CD4-positive, alpha-beta T cell treated with Interleukin-4 for 1 hour (primary cell): ENCODE measurements around the gene ELP4.

Experiments
- DNase-seq, 2 donors: peaks; one replicate each; pipeline ENCODE4 v3.0.0-alpha.2; 2020 to 2022

ELP4 gene

GRCh38 chr11:31782257-31782656, 272.7 kb downstream of the ELP4 start:
- no peak for DNase-seq

- DNase-seq = no peak
Observed at GRCh38 chr11:31783252-31783651, 273.7 kb downstream of the ELP4 start.

GRCh38 chr11:31784611-31785010, 275.0 kb downstream of the ELP4 start:
- DNase-seq = no peak

- DNase-seq = no peak
Observed at GRCh38 chr11:31786996-31787685, 277.6 kb downstream of the ELP4 start.

GRCh38 chr11:31788085-31788484, 278.5 kb downstream of the ELP4 start:
- no peak for DNase-seq

GRCh38 chr11:31790649-31791048, 281.1 kb downstream of the ELP4 start:
- no peak for DNase-seq

GRCh38 chr11:31792036-31792435, 282.5 kb downstream of the ELP4 start:
- no peak for DNase-seq

- DNase-seq = no peak
Observed at GRCh38 chr11:31792456-31792855, 282.9 kb downstream of the ELP4 start.

- no peak for DNase-seq
Observed at GRCh38 chr11:31793264-31793663, 283.7 kb downstream of the ELP4 start.

- no peak for DNase-seq
Observed at GRCh38 chr11:31794548-31794947, 285.0 kb downstream of the ELP4 start.

- no peak for DNase-seq
Observed at GRCh38 chr11:31795706-31796498, 286.3 kb downstream of the ELP4 start.

- no peak for DNase-seq
Observed at GRCh38 chr11:31796499-31797189, 287.1 kb downstream of the ELP4 start.

GRCh38 chr11:31797190-31798056, 287.9 kb downstream of the ELP4 start:
- DNase-seq = no peak

GRCh38 chr11:31798057-31798553, 288.5 kb downstream of the ELP4 start:
- DNase-seq = no peak

- no peak for DNase-seq
Observed at GRCh38 chr11:31798554-31799434, 289.2 kb downstream of the ELP4 start.

GRCh38 chr11:31799435-31800397, 290.1 kb downstream of the ELP4 start:
- no peak for DNase-seq

GRCh38 chr11:31800398-31801265, 291.1 kb downstream of the ELP4 start:
- DNase-seq = no peak

GRCh38 chr11:31801298-31801702, 291.7 kb downstream of the ELP4 start:
- no peak for DNase-seq

GRCh38 chr11:31802000-31802551, 292.5 kb downstream of the ELP4 start:
- no peak for DNase-seq
